PFSK-1 (cell line): Measurements from ENCODE around the gene PDE6A.

ENCODE experiments used
- FOXP2 ChIP-seq: optimal IDR thresholded peaks from 2 replicates; pipeline ENCODE3; 2011; ENCODE audit warnings: borderline replicate concordance, control low read depth, inconsistent platforms; ENCODE audit not compliant: insufficient read depth; ENCODE audit errors: extremely low read length, extremely low read depth
- POLR2AphosphoS5 ChIP-seq: IDR thresholded peaks from 2 replicates; pipeline ENCODE4 v1.6.1; 2012; ENCODE audit warnings: low read depth, mild to moderate bottlenecking, control low read depth, low read length, moderate library complexity
- SIN3A ChIP-seq: IDR thresholded peaks from 2 replicates; pipeline ENCODE4 v1.6.1; 2012; ENCODE audit warnings: mild to moderate bottlenecking, low read length, moderate library complexity, borderline replicate concordance; ENCODE audit not compliant: insufficient read depth
- TAF1 ChIP-seq: IDR thresholded peaks from 2 replicates; pipeline ENCODE4 v1.6.1; 2012; ENCODE audit warnings: low read length, control low read depth, borderline replicate concordance; ENCODE audit not compliant: insufficient read depth
- TF ChIP-seq, protein P1 (sequence below), 2 experiments: IDR thresholded peaks; 2 replicates each; pipeline versions ENCODE4 v1.6.1 to v1.8.0; 2011 to 2012; ENCODE audit warnings: low read depth in 2 of 2, low read length in 2 of 2, control low read depth in 1 of 2, inconsistent platforms in 1 of 2, mild to moderate bottlenecking in 1 of 2, moderate library complexity in 1 of 2; ENCODE audit not compliant: insufficient read depth in 1 of 2

PDE6A gene

DNA sequence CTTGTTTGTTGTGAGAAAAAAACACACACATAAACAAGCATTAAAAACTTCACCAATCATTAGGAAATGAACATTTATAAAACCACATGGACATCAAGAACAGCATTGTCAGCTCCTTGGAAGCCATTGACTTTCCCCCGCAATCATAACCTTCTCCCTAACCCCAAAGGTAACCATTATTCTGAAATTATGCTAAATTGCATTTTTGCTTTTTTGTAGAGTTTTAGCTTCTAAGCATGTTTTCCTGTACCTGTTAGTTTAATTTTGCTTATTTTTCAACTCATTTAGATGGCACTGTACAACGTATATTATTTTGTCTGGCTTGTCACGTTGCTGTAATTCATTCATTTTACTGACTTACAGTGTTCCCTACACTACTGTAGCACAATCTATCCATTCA, 36.8 kb downstream of the PDE6A start:
- TF ChIP-seq, protein P1, sequence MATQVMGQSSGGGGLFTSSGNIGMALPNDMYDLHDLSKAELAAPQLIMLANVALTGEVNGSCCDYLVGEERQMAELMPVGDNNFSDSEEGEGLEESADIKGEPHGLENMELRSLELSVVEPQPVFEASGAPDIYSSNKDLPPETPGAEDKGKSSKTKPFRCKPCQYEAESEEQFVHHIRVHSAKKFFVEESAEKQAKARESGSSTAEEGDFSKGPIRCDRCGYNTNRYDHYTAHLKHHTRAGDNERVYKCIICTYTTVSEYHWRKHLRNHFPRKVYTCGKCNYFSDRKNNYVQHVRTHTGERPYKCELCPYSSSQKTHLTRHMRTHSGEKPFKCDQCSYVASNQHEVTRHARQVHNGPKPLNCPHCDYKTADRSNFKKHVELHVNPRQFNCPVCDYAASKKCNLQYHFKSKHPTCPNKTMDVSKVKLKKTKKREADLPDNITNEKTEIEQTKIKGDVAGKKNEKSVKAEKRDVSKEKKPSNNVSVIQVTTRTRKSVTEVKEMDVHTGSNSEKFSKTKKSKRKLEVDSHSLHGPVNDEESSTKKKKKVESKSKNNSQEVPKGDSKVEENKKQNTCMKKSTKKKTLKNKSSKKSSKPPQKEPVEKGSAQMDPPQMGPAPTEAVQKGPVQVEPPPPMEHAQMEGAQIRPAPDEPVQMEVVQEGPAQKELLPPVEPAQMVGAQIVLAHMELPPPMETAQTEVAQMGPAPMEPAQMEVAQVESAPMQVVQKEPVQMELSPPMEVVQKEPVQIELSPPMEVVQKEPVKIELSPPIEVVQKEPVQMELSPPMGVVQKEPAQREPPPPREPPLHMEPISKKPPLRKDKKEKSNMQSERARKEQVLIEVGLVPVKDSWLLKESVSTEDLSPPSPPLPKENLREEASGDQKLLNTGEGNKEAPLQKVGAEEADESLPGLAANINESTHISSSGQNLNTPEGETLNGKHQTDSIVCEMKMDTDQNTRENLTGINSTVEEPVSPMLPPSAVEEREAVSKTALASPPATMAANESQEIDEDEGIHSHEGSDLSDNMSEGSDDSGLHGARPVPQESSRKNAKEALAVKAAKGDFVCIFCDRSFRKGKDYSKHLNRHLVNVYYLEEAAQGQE (IDR thresholded peaks at IDR 0.05; ENCODE audit: insufficient read depth in 1 of 2, low read depth in 2 of 2, low read length in 2 of 2) = no peak
- TF ChIP-seq POLR2AphosphoS5 = no peak
- no peak for TF ChIP-seq TAF1
- no peak for TF ChIP-seq FOXP2
- TF ChIP-seq SIN3A = no peak

DNA sequence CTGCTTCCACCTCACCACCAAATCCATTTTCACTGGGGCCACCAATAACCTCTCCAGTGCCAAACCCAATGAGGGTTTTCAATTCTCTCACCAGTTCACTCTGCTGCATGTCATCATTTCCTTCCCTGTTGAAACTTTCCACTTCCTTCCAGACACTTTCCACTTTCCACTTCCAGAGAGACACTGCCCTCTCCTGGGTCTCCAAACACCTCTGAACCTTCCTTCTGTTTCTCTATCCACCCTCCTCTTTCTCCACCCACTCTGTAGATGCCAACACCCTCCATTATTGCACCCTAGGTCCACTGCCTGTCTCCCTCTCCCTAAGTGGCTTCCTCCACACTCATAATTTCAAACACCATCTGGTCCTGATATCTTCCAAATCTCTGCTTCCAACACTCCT, 39.6 kb downstream of the PDE6A start:
- TF ChIP-seq, protein P1 (IDR thresholded peaks at IDR 0.05; ENCODE audit: insufficient read depth in 1 of 2, low read depth in 2 of 2, low read length in 2 of 2) = no peak
- TF ChIP-seq POLR2AphosphoS5 (no peak), TAF1 (no peak), SIN3A (no peak), FOXP2 (no peak)

DNA sequence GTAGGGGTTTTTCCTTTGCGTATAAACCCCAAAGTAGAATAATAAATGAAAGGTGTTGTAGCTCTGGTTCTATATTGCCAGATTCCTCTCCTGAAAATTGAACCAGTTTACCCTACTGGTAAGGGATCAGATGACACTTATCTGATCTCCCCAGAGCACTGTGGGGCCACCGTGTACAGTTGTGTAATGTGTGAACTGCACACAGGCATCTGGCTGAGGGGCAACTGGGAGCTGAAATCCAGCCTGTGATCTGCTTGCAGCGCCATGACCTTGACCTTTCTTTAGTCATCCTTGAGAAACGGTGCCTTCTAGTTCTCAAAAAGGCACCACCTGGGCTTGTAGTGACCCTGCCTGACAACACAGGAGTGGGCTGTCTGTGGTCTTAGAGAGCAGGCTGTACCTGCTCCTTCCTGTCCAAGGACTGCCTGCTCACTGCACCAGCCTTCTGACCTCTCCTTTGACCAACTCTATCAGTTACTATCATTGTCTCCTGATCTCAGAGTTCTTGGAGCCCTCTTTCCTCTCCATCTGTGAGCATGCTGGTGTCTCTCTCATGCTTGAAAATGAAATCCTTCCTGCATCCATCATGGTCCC, 40.2 kb downstream of the PDE6A start:
- TF ChIP-seq, protein P1 (IDR thresholded peaks at IDR 0.05; ENCODE audit: insufficient read depth in 1 of 2, low read depth in 2 of 2, low read length in 2 of 2) = no peak
- TF ChIP-seq FOXP2 (no peak), POLR2AphosphoS5 (no peak), SIN3A (no peak), TAF1 (no peak)

DNA sequence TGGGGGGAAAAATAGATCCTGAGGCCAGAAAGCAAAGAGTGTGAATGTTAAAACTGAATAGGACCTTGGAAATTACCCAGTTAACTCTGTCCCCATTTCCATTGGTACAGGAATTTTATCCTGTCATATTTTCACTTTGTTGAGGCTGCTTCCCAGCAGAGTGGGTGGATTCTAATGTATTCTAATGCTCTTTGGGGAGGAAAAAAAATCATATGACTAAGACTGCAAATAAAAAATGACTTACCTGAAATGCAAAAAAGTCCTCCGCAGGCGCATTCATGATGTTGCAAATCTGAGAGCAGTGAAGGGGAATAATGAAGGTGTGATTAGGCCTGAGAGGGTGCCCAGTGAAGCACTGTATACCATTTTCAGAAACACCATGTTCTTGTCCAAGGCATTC, 41.2 kb downstream of the PDE6A start:
- TF ChIP-seq, protein P1 (IDR thresholded peaks at IDR 0.05; ENCODE audit: insufficient read depth in 1 of 2, low read depth in 2 of 2, low read length in 2 of 2) = no peak
- TF ChIP-seq POLR2AphosphoS5 (no peak), FOXP2 (no peak)

DNA sequence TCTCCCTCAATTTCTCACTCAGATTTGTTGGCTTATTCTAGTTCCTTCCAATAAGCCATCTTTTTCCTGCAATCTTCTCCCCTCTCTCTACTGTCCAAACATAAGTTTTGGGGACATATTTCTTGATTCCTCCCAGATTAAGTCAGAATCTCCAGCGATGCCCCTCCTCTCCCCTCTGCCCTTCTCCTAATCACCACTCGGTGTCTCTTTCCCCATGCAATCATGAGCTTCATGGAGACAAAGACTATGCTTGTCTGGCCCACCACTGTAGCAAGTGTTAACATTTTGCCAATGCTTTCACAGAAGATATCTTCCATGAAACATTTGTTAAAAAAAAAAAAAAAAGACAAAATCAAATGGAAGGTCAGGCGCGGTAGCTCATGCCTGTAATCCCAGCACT, 42.4 kb downstream of the PDE6A start:
- TF ChIP-seq, protein P1 (IDR thresholded peaks at IDR 0.05; ENCODE audit: insufficient read depth in 1 of 2, low read depth in 2 of 2, low read length in 2 of 2) = no peak
- TF ChIP-seq SIN3A (no peak), POLR2AphosphoS5 (no peak), TAF1 (no peak), FOXP2 (no peak)
